GM18502 (cell line): ENCODE data around the gene IL25.
A peak's percentile ranks its signal among the peaks of the same experiment; 100 is the strongest.
"Not testable (repeated sequence)": the region's sequence is repeated elsewhere in the genome, so short reads cannot be mapped to it uniquely, and the experiment has no call there.

Experiments used
- ATAC-seq: cut with Tn5 transposase; IDR thresholded peaks from one replicate; pipeline ENCODE4 v1.9.1; 2021; ENCODE audit warnings: mild to moderate bottlenecking; ENCODE audit not compliant: unreplicated experiment, poor library complexity

IL25 gene

GRCh38 chr14:23372509-23372908 is at the start of gene IL25:
Gene IL25 (plus strand): TSS chr14:23372809.
- ATAC-seq = no peak

GRCh38 chr14:23323838-23324454 is 48.7 kb upstream of the IL25 start:
- ATAC-seq = no peak

- no peak for ATAC-seq
Measured at GRCh38 chr14:23324455-23324846, 48.2 kb upstream of the IL25 start.

GRCh38 chr14:23324993-23325392 is 47.6 kb upstream of the IL25 start:
- ATAC-seq = no peak

GRCh38 chr14:23325746-23326145 is 46.9 kb upstream of the IL25 start:
- ATAC-seq = not testable (repeated sequence)

GRCh38 chr14:23326491-23327332 is 45.9 kb upstream of the IL25 start:
- ATAC-seq = no peak

GRCh38 chr14:23327947-23328744 is 44.5 kb upstream of the IL25 start:
- ATAC-seq = peak; percentile 56

- ATAC-seq = no peak
Measured at GRCh38 chr14:23335623-23336022, 37.0 kb upstream of the IL25 start.

- no peak for ATAC-seq
Measured at GRCh38 chr14:23339506-23340268, 32.9 kb upstream of the IL25 start.

GRCh38 chr14:23344481-23344880 is 28.1 kb upstream of the IL25 start:
- no peak for ATAC-seq

GRCh38 chr14:23345987-23346692 is 26.5 kb upstream of the IL25 start:
- no peak for ATAC-seq

GRCh38 chr14:23346693-23347405 is 25.8 kb upstream of the IL25 start:
- ATAC-seq = no peak

GRCh38 chr14:23347406-23348296 is 25.0 kb upstream of the IL25 start:
- ATAC-seq = no peak

GRCh38 chr14:23348297-23348655 is 24.3 kb upstream of the IL25 start:
- ATAC-seq = no peak

GRCh38 chr14:23349156-23349845 is 23.3 kb upstream of the IL25 start:
- no peak for ATAC-seq

GRCh38 chr14:23351681-23352505 is 20.7 kb upstream of the IL25 start:
- ATAC-seq = no peak
